SW480 (cell line): Measurements from ENCODE around the gene RERE.
"Not testable (repeated sequence)": the region's sequence is repeated elsewhere in the genome, so short reads cannot be mapped to it uniquely, and the experiment has no call there.

Experiments
- DNase-seq: peaks from one replicate; pipeline ENCODE4 v3.0.0-alpha.2; 2016; ENCODE audit warnings: low spot score

RERE gene

GRCh38 chr1:8510041-8510823 is 307.2 kb downstream of the RERE start:
- no peak for DNase-seq

DNA sequence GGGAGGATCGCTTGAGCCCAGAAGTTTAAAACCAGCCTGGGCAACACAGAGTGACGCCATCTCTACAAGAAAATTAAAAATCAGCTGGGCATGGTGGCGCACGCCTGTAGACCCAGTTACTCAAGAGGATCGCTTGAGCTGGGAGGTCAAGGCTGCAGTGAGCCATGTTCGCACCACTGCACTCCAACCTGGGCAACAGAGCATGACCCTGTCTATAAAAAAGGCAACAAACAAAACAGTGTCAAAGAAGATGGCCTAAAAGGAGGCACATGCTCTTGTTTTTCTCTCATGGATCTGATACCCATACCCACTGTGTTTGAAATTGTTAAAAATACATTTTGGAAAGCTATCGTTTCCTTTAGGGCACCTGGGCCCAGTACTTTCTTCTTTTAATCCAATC is 307.9 kb downstream of the RERE start:
- DNase-seq = no peak

DNA sequence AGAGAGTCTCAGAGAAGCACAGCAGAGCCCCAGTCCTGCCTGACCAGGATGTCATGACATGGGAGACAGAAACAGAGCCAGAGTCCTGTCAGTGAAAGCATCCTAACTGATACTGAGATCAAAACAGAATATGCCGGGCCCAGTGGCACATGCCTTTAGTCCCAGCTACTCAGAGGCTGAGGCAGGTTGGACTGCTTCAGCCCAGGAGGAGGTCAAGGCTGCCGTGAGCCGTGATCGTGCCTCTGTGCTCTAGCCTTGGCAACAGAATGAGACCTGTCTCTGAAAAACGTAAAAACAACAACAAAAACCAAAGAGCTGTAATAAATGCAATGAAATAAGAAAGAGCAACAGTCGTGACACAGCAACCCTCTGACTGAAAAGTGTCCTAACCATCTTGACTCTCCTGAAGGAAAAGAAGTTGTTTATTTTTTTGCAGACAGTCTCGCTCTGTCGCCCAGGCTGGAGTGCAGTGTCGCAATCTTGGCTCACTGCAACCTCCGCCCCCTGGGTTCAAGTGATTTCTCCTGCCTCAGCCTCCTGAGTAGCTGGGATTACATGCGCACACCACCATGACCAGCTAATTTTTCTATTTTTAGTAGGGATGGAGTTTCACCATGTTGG is 310.3 kb downstream of the RERE start:
- no peak for DNase-seq

- DNase-seq = no peak
Measured at GRCh38 chr1:8506456-8506855, 311.0 kb downstream of the RERE start.

GRCh38 chr1:8503842-8504241 is 313.6 kb downstream of the RERE start:
- DNase-seq = no peak

- not testable (repeated sequence) for DNase-seq
Measured at GRCh38 chr1:8502949-8503348, 314.5 kb downstream of the RERE start.

DNA sequence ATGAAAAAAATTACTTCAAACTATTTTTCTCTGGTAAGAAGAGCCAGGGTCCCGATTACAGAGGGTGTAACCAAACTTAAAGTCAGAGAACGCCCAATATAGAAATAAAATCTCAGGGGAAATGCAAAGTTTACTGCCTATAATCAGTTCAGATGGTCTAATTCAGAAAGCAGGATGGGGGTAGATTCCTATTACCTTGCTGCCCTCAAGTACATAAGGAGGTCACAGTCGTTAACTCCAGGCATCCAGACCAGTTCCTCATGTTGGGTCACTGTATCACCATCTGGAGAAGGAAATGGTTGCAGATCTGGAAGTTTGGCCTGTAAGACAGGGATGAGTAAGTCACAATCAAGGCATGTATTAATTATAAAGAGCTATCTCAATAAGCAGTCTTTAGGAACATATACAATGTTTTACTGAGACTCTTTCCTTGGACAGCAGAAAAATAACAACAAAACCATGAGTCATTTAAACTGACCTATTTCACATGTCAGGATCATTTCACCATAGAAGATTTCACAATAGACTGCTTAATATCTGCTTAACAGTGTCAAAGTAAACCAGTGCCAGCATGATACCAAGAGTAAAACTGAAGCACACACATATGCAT is 320.1 kb downstream of the RERE start:
- no peak for DNase-seq

GRCh38 chr1:8496473-8496872 is 321.0 kb downstream of the RERE start:
- DNase-seq = no peak

- no peak for DNase-seq
Measured at GRCh38 chr1:8495928-8496401, 321.5 kb downstream of the RERE start.

DNA sequence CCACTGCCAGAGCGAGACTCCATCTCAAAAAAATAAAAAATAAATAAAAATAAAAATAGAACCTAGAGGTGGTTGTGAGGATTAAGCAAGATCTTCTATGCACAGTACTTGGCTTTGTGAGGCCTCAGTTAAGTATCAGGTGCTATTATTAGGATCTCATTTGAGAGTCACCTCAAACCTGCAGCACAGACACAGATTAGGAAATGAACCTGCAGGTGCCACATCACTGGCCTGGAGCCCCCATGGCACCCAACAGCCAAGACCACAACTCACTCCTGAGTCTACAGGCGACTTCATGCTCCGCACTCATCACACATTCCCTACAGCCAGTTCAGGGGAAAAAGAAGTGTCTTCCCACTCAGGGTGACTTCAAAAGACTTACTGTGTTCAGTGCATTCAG is 322.8 kb downstream of the RERE start:
- DNase-seq = no peak

- no peak for DNase-seq
Measured at GRCh38 chr1:8493916-8494540, 323.4 kb downstream of the RERE start.

DNA sequence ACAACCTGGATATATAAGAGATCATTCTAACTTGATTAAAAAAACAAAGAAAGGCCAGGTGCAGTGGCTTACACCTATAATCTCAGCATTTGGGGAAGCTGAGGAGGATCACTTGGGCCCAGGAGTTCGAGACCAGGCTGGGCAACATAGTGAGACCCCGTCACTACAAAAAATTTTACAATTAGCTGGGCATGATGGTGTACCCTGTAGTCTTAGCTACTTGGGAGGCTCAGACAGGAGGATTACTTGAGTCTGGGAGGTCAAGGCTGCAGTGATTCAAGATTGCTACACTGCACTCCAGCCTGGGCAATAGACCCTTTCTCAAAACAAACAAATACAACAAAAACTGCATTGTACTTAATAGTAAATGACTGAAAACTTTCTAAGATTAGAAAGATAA is 330.2 kb downstream of the RERE start:
- no peak for DNase-seq

GRCh38 chr1:8486047-8486446 is 331.4 kb downstream of the RERE start:
- DNase-seq = no peak

DNA sequence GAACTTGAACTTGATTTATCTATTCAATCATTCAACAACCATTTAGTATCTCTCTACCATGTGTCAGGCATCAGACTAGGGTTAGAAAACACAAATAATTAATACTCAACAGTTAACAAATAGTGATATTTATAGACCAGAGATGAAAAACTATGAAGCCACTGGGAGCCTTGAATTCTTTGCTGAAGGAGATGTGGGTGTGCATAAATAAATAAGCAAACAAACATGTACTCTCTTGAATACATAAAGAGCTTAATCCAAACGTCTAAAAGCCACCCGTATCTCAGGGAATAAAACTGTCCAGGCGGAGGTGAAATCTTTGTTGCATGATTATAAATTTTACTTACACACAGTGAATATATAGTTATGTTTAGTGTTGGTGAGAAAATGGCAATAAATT is 333.9 kb downstream of the RERE start:
- DNase-seq = no peak

DNA sequence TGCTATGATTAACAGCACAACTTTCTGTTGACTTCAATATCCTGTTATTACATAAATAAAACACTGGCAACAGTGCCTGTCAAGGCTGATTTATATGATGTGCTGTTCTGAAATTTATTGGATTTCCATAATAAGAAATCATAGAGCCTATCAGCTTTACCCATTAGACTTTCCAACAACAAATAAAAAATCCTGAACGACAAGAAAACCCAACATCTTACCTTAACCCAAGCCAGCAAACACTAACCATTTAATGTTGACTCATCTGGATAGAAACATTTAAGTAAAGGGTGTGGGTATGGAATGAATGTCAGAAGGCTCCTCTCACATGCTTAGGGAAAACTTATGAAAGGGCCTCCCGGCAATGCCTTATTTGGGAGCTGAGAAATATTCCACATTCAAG is 334.5 kb downstream of the RERE start:
- DNase-seq = no peak

DNA sequence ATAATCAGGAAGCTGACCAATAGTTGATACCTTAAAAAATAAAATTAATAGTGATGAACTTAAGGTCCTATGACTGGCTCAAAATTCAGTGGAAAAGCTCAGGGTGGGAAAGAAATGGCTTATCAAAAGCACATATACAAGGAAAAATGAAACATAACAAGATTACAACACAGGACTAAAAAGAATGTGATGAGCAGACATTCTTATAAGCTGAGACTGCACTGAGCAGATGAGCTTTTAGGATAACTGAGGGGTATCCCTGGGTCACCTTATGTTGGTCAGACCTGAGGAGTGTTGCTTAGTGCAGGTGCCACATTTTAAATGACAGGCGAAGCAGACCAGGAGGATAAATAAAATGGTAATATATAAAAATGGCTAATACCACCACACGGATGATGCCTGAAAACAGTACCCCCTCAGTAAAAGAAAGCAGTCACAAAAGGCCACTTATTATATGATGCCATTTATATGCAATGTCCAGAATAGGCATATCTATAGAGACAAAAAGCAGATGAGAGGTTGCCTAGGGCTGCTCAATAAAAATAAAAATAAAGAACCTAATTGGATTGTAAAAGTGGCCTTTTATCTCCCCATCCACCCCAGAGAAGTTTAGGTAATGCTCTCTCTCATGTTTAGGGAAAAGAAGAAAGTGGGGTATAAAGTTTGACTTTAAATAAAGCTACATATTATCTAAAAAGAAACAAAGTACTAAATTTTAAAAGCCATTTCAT is 335.6 kb downstream of the RERE start:
- no peak for DNase-seq

GRCh38 chr1:8478566-8478965 is 338.9 kb downstream of the RERE start:
- DNase-seq = no peak

- DNase-seq = no peak
Measured at GRCh38 chr1:8477983-8478362, 339.5 kb downstream of the RERE start.

GRCh38 chr1:8477166-8477982 is 340.1 kb downstream of the RERE start:
- DNase-seq = no peak

DNA sequence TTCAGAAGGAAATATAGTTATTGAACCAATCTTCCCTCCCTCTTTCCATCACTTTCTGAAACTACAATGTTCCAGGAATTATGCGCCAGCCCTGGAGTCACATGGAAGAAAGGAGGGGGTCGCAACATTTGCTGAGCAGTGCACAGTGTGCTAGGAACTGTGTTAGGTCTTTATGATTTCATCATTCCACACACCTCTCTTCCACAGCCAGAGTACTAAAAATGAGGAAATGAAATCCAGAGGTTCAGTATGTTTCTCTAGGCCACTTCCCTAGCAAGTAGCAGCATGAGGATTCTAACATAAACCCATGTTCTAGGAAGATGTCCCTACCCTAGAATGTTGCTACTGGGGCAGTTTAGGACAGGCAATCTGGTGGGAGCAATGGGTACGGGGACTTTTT is 341.4 kb downstream of the RERE start:
- no peak for DNase-seq

GRCh38 chr1:8474369-8474768 is 343.1 kb downstream of the RERE start:
- no peak for DNase-seq
